Spleen (tissue), 11 donors: Measurements from ENCODE around the gene PRDM16. TPM values are rescaled to one million over a fixed set of nuclear protein-coding genes. Genes with fewer than 3 reads are reported as not detected.

Experiments
- DNase-seq: peaks from one replicate; pipeline ENCODE4 v3.0.0-alpha.2; 2020
- H3K27ac ChIP-seq, 8 donors: fragments of 200-600 bp; sonication (generic) in 7 of 8; 1 replicate in 4 of 8; 2 replicates in 4 of 8; pipeline versions ENCODE4 v1.5.0 to v1.8.0; 2016 to 2021; ENCODE audit warnings: inconsistent platforms in 4 of 8, mild to moderate bottlenecking in 4 of 8, moderate library complexity in 1 of 8
- H3K27me3 ChIP-seq, 7 donors: fragments of 200-600 bp; sonication (generic) in 6 of 7; replicated peaks in 1 of 7; 1 replicate in 4 of 7; 2 replicates in 3 of 7; pipeline versions ENCODE4 v1.5.0 to v1.8.0; 2016 to 2021; ENCODE audit warnings: inconsistent platforms in 3 of 7, mild to moderate bottlenecking in 1 of 7
- H3K36me3 ChIP-seq, 6 donors: fragments of 200-600 bp; sonication (generic) in 5 of 6; 1 replicate in 4 of 6; 2 replicates in 2 of 6; pipeline versions ENCODE4 v1.5.0 to v1.8.0; 2016 to 2021; ENCODE audit warnings: inconsistent platforms in 2 of 6
- H3K4me1 ChIP-seq, 6 donors: fragments of 200-600 bp; sonication (generic) in 5 of 6; 1 replicate in 3 of 6; 2 replicates in 3 of 6; pipeline versions ENCODE4 v1.5.0 to v1.8.0; 2016 to 2021; ENCODE audit warnings: inconsistent platforms in 3 of 6
- H3K4me3 ChIP-seq, 8 donors: fragments of 200-600 bp; sonication (generic) in 7 of 8; 1 replicate in 4 of 8; 2 replicates in 4 of 8; pipeline versions ENCODE4 v1.5.0 to v1.8.0; 2016 to 2021; ENCODE audit warnings: inconsistent platforms in 4 of 8, mild to moderate bottlenecking in 4 of 8, moderate library complexity in 2 of 8
- H3K9me3 ChIP-seq, 8 donors: fragments of 200-600 bp; sonication (generic) in 7 of 8; 1 replicate in 4 of 8; 2 replicates in 4 of 8; pipeline versions ENCODE4 v1.5.0 to v1.8.0; 2016 to 2021; ENCODE audit warnings: inconsistent platforms in 4 of 8
- POLR2A ChIP-seq, 3 donors: fragments of 450-650 bp; IDR thresholded peaks; one replicate each; pipeline ENCODE4 v1.5.1; 2017; ENCODE audit warnings: antibody characterized with exemption in 3 of 3, mild to moderate bottlenecking in 1 of 3
- POLR2AphosphoS5 ChIP-seq, 3 donors: sonication (generic); formaldehyde crosslinking; IDR thresholded peaks; one replicate each; pipeline ENCODE4 v1.5.1; 2017; ENCODE audit warnings: antibody characterized with exemption in 3 of 3
- WGBS, 5 donors: extraction: QIAGEN DNeasy Blood & Tissue Kit in 3 of 5; methylation state at CpG; one replicate each; pipeline versions ENCODE4 v1.1.5 to v1.1.7; 2013 to 2018; 5-methylcytosine and 5-hydroxymethylcytosine counted together
- intact Hi-C: fragments of 100-400 bp; cut with DNase I; formaldehyde crosslinking; loops from one replicate; pipeline ENCODE4 v1.15.0; 2023; ENCODE audit warnings: low total_unique reads
- polyA plus RNA-seq, 3 donors: library from polyadenylated mRNA; stranded (reverse); fragments of 200-250 nt; gene quantifications; one replicate each; pipeline ENCODE4 v1.2.1, GENCODE V29; 2013
- total RNA-seq, 7 donors: library from RNA; depleted of rRNA in 3 of 7; stranded (reverse); fragments of >200 nt in 3 of 7; fragmentation: NEBNext Ultra II Directional in 4 of 7; extraction: Animal tissue kit (Norgen Biotek cat#: 25700) in 4 of 7; gene quantifications; one replicate each; pipeline versions ENCODE4 v1.1.0 to v1.2.1, GENCODE V29; 2016 to 2021
- TF ChIP-seq, protein P1 (sequence below), 11 experiments: fragments of 200-600 bp in 7 of 11; fragments of 450-650 bp in 4 of 11; sonication (generic) in 4 of 11; IDR thresholded peaks in 8 of 11; conservative IDR thresholded peaks in 3 of 11; 1 replicate in 7 of 11; 2 replicates in 4 of 11; pipeline versions ENCODE4 v1.4.0 to v1.8.0; 2016 to 2021; ENCODE audit warnings: antibody characterized with exemption in 11 of 11, inconsistent platforms in 4 of 11, mild to moderate bottlenecking in 1 of 11
- donor health status: healthy with polysubstance abuse.
- donor health status: DM: no; HTN: no; CAD: no; lungs with moderate emphysema.
- donor health status: DM: no; HTN: no; CAD: no.
- donor health status: Bipolar disorder and iron deficiency.
- donor health status: healthy.
- donor health status: DM: no; HTN: no; CAD: no.
- donor health status: DM: yes; HTN: yes; CAD: no.

The PRDM16 gene
- total and polyA plus RNA-seq, 10 donors: 0.43 to 3.2 (median 1.4) TPM

DNA sequence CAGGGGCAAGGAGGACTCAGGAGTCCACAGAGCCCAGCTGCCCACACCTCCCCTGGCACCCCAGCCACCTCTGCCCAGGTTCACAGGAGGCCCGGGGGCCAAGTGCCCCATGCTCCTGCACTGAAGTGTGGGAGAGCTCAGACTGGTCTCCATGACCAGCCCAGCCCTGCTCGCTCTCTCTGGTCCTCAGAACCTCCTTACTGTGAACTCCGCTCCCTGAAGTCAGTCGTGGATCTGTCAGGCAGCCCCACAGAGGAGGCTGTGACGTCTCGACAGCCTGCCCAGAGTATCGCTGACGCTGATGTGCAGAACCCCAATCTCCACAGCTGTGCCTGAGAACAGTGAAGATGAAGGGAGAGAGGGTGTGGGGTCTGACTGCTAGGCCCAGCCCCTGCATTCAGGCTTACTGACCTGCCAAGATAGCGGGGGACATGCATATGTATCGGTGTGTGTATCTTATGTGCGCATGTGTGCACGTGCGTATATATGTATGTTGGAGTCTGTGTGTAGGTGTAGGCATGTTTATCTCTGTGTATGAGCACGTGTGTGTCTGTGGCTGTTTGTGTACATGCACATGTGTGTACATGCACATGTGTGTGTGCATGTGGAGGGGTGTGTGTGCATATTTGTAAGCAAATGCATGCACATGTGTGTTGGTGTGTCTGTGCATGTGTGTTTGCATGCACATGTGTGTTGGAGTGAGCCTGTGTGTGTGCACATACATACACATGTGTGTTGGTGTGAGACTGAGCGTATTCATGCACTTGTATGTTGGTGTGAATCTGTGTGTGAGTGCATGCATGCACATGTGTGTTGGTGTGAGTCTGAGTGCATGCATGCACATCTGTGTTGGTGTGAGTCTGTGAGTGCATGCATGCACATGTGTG lies 267.0 kb downstream of the PRDM16 start:
- Histone ChIP-seq H3K27me3 (peaks cover 0 to 48% (median 3%) of the 10 kb centered on the region in 7 donors), H3K4me1 (no peaks in the 10 kb centered on the region), H3K4me3 (no peak overlapping the region), H3K9me3 (peaks cover 0 to 6% (median 0%) of the 10 kb centered on the region in 8 donors), H3K36me3 (no peaks in the 10 kb centered on the region), H3K27ac (no peak overlapping the region)
- TF ChIP-seq POLR2AphosphoS5 (IDR thresholded peaks at IDR 0.05): no peak
- TF ChIP-seq, protein P1, sequence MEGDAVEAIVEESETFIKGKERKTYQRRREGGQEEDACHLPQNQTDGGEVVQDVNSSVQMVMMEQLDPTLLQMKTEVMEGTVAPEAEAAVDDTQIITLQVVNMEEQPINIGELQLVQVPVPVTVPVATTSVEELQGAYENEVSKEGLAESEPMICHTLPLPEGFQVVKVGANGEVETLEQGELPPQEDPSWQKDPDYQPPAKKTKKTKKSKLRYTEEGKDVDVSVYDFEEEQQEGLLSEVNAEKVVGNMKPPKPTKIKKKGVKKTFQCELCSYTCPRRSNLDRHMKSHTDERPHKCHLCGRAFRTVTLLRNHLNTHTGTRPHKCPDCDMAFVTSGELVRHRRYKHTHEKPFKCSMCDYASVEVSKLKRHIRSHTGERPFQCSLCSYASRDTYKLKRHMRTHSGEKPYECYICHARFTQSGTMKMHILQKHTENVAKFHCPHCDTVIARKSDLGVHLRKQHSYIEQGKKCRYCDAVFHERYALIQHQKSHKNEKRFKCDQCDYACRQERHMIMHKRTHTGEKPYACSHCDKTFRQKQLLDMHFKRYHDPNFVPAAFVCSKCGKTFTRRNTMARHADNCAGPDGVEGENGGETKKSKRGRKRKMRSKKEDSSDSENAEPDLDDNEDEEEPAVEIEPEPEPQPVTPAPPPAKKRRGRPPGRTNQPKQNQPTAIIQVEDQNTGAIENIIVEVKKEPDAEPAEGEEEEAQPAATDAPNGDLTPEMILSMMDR (IDR thresholded peaks at IDR 0.05 in 8 of 11, conservative IDR thresholded peaks at IDR 0.05 in 3 of 11): no peak
- TF ChIP-seq POLR2A (IDR thresholded peaks at IDR 0.05): no peak
- 81 to 93% (median 91%) methylated on average over 15 of the region's 15 CpGs for WGBS, 5 donors
- no peak for DNase-seq
- intact Hi-C loops: no loop called here

DNA sequence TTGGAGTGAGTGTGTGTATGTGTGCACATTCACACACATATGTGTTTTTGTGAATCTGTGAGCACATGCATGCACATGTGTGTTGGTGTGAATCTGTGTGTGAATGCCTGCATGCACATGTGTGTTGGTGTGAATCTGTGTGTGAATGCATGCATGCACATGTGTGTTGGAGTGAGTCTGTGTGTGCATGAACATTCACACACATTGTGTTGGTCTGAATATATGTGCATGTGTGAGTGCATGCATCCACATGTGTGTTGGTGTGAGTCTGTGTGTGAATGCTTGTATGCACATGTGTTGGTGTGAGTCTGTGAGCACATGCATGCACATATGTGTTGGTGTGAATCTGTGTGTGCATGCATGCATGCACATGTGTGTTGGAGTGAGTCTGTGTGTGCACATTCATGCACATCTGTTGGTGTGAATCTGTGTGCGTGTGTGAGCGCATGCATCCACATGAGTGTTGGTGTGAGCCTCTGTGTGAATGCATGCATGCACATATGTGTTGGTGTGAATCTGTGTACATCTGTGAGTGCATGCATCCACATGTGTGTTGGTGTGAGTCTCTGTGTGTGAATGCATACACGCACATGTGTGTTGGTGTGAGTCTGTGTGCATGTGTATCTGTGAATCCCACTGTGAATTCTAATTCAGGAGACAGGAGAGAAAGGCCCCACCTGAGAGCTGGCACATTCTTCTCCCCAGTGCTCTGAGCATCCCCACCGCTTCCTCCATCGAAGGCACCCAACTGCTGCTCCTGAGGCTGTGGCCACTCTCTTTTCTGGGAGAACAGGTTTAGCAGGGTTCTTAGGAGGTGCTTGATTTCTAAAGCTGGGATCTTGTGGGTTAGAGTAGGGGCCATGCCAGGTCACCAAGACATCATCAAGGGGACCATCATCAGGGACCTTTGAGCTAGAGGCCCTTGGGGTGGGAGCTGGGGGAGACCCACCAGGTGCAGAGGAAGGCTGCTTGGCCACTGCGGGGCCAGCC lies 267.9 kb downstream of the PRDM16 start:
- Histone ChIP-seq H3K9me3 (peaks cover 0 to 6% (median 2%) of the 10 kb centered on the region in 8 donors), H3K4me1 (no peaks in the 10 kb centered on the region), H3K4me3 (no peak overlapping the region), H3K27ac (no peak overlapping the region), H3K36me3 (no peaks in the 10 kb centered on the region), H3K27me3 (peaks cover 0 to 45% (median under 1%) of the 10 kb centered on the region in 7 donors)
- WGBS, 5 donors: 88 to 97% (median 95%) methylated on average over 4 to 6 of the region's 6 CpGs
- intact Hi-C loops: no loop called here
- DNase-seq: no peak
- TF ChIP-seq, protein P1 (IDR thresholded peaks at IDR 0.05 in 8 of 11, conservative IDR thresholded peaks at IDR 0.05 in 3 of 11): no peak
- TF ChIP-seq POLR2AphosphoS5 (IDR thresholded peaks at IDR 0.05) (no peak), POLR2A (IDR thresholded peaks at IDR 0.05) (no peak)

DNA sequence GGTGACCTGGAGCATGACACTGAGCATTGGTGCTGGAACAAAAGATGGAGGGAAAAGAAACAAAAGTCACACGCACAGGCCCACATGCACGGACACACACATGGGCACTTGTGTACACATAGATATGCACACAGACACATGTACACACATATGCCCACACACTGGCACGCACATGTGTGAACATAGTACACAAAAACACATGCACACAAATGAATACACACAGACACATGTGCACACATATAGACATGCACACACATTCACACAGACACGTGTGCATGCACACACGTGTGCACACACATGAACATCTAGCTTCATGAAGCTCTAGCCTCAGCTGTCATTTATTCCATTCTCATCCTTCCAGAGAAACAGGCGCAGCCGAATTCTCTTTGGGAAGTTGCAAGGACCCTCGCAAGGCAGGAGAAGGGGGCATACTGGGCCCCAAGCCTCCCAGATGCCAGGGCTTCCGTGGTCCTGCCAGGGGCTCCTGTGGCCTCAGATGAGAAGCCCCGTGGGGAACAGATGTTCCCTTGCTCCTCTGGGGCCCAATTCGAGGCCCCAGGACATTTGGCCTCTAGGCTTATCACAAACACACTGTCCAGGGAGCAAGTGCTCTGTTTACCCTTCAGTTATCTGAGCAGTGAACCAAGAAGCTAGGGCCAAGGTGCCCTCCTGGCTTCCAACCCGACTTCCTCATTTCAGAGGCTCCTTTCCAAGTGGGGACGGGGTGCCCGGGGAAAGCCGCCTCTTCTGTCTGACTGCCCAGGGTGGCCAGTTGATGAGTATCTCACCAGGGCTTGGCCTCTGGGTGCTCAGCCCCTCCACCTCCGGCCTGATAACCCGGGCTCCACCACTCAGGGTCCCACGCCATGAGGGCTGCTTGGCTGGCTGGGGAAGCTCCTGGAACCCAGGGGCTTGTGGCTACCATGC lies 269.1 kb downstream of the PRDM16 start:
- H3K27me3 ChIP-seq: peaks cover 0 to 42% (median 0%) of the 10 kb centered on the region in 7 donors
- TF ChIP-seq POLR2AphosphoS5 (IDR thresholded peaks at IDR 0.05): no peak
- TF ChIP-seq POLR2A (IDR thresholded peaks at IDR 0.05): no peak
- TF ChIP-seq, protein P1 (IDR thresholded peaks at IDR 0.05 in 8 of 11, conservative IDR thresholded peaks at IDR 0.05 in 3 of 11): no peak
- H3K4me3 ChIP-seq: no peak overlapping the region
- no peaks in the 10 kb centered on the region for H3K4me1 ChIP-seq
- intact Hi-C loops: no loop called here
- DNase-seq: no peak
- no peak overlapping the region for H3K27ac ChIP-seq
- peaks cover 0 to 15% (median 12%) of the 10 kb centered on the region in 8 donors for H3K9me3 ChIP-seq
- no peaks in the 10 kb centered on the region for H3K36me3 ChIP-seq
- WGBS, 5 donors: 63 to 80% (median 72%) methylated on average over 18 of the region's 18 CpGs
